Stimulated activated CD8-positive, alpha-beta memory T cell treated with anti-CD3 and anti-CD28 coated beads, Interleukin-4, amount 100 ng/mL, for 24 hours (primary cell): ENCODE measurements around the gene POLD1.
"Not testable (repeated sequence)": the region's sequence is repeated elsewhere in the genome, so short reads cannot be mapped to it uniquely, and the experiment has no call there.

Experiments
- DNase-seq: peaks from one replicate; pipeline ENCODE4 v3.0.0-alpha.2; 2020; ENCODE audit warnings: low read depth

Gene POLD1

DNA sequence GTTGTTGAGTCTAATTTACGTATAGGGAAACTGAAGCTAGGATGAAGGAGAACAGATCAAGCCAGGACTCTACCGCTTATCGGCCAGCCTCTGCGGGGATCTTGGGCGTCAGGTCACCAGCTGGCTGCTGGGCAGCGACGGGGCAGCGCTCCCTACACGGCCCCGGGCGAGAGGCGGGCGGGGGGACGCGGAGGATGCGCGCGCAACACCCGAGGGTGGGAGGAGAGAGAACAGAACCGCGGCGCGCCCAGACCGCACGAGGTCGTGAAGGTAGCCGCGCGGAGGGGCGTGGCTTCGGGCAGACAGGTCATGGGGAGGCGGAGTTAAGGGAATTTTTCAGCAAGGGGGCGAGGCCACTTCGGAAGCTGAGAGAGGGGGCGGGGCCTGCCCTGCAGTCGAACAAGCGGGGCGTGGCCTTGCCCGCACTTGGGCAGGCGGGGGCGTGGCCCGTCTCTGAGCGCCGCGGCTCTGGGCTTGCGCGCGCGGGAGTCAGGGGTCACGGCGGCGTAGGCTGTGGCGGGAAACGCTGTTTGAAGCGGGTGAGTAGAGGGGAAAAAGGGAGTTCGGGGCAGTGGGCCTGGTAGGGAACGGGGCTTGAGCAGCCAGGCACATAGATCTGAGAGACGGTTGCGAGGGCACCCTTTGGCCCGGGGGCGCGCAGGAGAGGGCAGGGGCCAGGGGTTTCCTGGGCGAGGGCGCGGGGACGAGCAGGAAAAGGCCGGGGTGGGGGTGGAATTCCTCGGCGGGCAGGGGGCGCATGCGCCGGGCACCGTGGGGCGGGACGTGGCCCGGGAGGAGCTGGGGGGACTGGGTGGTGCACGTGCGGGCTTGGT lies at the start of gene POLD1:
TSS of gene POLD1 (plus strand) at position 496 of the 833 bp plus-strand sequence. CDS start 14,505 bp downstream, outside the sequence.
- DNase-seq: peak; percentile 97

DNA sequence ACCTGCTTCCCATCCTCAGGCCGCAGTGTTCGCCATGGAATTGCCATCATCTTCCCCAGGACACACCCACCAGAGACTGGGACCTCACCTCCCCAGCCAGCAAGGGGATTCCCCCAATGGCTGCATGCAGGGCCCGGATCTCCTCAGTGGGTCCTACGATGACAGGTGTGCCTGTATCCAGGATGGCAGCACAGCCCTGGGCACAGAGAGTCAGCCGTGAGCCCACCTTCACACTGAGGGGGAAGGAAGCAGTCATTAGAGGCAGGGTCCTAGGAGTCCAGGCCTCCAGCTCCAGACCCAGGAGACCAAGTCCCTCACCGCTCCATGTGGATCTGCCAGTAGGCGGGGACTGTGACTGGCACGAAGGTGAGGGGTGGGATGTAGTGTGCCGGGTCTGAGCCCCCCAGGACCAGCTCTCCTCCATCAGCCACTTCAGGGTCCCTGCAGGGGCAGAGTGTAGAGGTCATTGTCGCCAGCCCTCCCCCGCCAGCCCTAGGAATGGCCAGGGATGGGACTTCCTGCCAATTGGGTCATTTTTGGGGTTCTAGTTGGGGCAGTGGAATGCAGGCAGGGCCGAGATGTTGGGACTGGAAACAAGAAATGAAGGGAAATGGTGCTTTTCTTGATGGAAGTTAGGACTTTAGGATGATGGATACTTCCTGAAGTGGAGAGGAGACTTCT lies 49.3 kb upstream of the POLD1 start:
- DNase-seq: no peak

DNA sequence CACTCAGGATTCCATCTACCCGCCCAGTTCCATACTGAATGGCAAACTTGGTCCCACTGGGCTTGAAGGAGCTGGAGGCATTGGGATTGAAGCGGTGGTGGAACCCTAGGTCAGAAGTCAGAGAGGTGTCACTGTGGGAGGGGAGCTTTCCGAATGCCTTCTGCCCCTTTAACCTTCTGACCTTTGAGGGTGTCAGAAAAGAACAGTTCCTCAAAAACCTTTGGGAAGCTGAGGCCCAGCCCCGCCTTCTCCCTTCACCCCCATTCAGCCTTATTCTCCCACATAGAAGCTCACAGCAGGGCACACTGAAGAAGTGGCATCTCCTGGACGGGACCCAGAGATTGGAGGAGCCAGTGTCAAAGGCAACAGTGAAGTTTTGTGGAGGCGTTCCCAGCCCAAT lies 47.1 kb upstream of the POLD1 start:
- DNase-seq: not testable (repeated sequence)

DNA sequence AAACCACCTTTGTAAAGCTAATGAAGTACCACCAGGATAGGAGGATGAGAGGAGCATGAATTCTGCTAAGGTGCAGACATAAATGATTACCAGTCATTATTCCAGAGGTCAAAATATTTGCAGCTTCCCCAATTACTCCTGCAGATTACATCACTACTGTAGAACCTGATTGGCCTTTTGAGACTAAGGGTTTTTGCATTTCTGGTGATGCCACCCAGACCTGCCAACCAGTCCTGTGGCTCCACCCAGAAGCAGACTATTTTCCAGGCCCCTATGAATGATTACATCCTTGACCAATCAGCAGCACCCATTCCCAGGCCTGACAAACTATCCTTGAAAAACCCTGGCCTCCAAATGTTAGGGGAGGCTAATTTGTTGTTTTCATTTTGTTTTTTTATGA lies 43.8 kb upstream of the POLD1 start:
- no peak for DNase-seq

DNA sequence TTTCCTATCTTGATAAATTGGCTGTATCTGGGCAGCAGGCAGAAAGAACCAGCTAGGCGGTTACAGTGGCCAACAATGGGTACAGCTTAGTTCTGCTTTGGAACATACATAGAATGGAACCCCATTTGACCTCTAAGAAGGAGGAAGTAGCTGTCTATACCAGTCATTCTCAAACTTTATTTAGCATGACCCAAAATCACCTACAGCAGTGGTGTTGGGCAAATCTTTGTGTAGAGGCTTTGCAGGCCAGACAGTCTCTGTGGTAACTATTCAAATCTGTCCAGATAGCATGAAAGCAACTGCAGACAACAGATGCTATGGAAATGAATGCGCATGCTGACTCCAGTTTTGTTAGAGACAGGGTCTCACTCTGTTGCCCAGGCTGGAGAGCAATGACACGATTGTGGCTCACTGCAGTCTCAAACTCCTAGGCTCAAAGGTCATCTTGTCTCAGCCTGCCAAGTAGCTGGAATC lies 43.0 kb upstream of the POLD1 start:
- no peak for DNase-seq

DNA sequence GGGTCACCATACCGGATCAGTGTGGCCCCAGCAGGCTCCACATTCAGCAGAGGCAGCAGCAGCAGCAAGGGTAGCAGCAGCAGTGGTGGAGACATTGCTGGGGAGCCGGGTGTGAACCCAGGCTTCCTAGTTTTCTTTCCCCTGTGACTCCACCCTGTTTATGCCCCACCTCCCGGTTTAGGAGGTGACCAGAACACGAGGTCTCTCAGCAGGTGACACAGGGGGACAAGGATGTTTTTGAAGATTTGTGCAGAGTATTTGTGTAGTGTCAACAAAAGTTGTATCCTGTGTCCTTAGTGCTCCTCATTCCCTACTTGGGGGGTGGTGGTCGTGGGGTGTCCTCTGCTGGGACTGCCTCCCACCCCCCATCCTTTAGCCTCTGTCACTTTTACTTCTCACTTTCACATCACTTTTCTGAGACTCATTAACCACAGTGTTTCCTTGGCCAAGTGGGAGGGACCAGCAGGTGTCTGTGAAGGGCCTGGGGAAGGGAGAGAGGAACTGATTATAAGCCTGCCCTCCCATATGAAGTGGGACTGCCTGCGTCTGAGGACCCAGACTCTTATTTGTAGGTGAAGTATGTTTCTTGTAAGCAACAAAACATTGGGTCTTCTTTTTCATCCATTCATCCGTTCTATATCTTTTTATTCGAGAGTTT lies 39.4 kb upstream of the POLD1 start:
- DNase-seq: no peak

DNA sequence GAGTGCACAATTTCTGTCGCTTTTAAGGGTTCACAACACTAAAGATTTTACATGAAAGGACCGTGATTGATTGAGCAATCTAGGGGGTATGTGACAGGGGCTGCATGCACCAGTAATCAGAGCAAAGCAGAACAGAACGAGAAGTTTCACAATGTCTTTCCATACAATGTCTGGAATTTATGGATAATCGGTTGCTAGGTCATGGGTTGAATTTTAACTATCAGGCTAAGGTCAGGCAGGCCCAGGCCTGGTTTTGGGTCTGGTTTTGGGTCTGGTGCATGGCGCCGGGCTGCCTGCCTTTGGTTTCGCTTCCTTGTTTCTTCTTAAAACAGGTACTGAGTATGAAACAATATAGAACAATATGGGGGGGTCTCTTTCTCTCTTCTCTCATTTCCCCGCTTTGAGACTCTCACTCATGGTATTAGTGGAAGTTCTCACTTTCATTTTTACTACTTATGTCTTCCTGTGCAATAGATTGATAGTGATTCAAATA lies 37.0 kb upstream of the POLD1 start:
- DNase-seq: not testable (repeated sequence)

DNA sequence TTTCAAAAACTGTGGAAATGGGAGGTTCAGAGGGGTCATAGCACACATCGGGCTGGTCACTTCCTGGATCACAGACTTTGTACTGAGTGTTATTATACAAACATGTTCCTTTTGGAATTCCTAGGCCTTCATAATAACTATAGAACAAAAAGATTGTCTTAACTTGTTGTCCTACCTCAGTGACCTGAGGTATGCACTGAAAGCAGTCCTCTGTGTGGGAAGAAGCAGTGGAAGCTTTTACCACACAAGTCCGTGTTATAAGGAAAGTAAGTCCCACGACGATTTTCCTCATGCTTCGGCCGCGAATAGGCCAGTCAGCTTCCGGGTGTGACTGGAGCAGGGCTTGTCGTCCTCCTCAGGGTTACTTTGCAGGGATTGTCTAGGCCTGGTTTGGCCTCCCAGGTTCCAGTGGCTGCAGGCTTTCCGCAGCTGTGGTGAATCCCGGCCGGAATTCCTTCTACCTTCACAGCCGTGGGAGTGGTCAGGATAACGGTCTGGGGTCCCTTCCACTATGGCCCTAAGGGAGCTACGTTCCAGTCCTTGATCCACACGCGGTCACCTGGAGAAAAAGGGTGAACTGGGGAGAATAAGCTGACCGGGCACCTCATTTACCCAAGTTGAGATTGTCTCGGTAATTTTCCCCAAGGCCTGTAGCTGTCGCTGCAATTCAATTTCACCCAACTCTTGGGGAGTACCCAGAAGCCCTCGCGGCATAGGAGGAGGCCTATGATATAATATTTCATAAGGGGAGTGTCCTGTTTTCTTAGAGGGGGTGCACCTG lies 34.7 kb upstream of the POLD1 start:
- no peak for DNase-seq

DNA sequence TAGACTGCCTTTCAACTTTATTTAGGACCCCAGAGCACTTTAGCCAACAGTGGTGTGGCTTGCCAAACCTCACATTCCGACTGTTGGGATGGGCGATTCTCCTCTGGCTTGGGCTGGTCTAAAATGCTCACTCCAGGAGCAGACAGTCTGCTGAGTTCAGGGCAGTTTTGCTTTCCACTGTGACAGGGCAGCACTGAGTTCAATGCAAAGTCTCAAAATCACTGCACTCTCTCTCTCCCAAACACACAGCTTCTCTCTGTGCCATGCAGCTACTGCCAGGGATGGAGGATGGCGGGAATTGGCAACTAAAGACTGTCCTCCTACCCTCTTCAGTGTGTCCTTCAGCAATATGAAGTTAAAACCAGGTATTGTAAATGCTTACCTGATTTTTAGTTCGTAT lies 31.9 kb upstream of the POLD1 start:
- DNase-seq: no peak

DNA sequence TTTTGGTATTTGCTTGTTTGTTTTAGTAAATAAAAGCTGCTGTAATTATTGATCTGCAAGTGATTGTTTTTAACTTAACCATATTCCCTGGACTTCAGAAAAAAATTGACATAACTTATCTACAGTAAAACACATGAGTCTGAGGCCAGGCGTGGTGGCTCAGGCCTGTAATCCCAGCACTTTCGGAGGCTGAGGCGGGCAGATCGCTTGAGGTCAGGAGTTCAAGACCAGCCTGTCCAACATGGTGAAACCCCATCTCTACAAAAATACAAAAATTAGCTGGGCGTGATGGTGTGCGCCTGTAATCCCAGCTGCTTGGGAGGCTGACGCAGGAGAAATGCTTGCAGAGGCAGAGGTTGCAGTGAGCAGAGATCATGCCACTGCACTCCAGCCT lies 30.7 kb upstream of the POLD1 start:
- DNase-seq: not testable (repeated sequence)

DNA sequence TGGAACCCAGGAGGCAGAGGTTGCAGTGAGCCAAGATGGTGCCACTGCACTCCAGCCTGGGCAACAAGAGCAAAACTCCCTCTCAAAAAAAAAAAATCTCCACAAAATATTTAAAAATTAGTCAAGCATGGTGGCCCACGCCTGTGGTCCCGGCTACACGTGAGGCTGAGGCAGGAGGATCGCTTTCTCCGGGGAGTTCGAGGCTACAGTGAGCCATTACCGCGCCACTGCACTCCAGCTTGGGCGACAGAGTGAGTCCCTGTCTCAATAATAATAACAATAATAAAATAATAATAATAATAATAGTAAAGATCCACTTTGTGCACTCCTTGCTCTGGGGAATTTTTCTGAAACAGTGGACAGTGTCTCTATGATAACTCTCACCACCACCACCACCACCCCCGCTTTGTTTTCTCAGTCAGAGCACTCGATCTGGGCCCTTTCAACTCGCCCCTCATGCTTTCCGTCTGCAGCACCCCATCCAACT lies 27.4 kb upstream of the POLD1 start:
- DNase-seq: no peak

DNA sequence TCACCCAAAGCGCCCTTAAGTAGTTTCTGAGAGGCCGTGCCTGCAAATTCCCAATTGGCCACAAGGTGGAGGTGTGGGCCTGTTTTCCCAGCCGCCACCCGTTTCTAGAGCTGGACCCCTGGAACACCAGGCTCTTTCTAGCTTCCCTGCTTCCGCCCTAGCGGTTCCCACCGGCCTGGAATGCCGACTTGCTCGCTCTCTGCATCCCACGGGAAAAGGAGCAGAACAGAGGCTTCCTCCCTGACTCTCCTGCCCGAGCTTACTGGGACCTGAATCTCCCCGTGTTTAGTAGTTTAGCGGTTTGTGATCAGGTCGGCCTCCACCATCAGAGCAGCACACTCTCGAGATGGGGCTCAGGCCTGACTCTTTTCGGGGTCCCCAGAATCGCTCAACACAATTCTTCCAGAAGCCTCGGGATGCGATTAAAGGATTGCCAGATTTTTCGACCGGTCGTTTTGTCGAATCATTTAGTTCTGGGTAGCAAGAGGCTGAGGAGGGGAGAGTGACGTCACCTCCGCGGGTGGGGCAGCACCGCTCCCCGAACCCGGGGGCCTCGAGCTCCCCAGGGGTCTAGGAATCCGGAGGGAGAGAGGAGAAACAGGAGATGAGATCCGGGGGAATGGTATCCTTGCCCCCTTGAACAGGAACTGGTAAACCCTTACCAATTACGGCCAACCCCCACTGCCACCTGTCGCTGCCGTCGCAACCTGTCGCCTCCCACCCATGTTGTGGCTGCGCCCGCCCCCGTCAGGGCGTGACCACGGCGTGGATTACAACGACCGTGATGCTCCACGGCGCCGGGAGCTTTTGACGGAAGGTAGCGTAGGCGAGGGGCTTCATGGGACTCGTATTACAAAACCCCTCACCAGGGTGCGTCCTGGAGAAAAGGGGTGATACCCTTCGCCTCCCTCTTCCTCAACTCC lies 26.7 kb upstream of the POLD1 start:
- peak; percentile 84 for DNase-seq

DNA sequence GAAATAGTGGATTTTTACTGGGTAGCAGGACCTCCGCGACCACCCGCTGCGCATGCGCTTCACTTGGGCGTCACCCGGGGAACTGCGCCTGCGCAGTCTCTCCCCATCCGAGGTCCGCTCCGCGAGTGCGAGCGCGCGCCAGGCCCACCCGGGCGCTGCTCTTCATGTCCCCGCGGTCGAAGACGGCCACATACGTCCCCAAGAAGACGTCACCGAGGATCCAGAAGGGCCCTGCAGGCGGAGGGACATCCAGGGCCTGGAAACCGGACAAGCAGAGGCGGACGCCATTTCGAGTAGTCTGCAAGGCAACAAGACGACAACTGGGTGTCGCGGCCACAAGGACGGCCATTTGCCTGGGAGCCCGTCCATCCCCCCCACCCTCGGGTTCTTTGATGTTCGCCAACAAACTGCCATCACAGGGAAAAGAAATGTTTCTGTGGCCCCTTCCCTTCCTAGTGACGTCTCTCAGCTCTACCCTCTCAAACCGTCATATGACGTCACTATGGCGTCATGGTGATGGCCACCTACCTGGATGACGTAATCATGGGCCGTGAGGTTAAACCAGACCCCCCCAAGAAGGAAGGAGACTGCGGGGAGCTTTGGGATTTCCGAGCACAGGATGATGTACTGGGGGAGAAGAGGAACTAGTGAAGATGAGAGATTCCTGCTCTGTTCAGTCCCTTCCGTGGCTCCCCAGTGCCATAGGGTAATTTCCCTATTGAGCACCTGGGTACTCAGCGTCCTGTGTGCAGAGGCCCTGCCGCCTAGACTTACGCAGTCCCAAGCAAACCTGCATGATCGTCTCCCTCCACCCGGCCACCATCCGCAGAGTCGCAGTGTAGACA lies 25.4 kb upstream of the POLD1 start:
- peak; percentile 62 for DNase-seq

DNA sequence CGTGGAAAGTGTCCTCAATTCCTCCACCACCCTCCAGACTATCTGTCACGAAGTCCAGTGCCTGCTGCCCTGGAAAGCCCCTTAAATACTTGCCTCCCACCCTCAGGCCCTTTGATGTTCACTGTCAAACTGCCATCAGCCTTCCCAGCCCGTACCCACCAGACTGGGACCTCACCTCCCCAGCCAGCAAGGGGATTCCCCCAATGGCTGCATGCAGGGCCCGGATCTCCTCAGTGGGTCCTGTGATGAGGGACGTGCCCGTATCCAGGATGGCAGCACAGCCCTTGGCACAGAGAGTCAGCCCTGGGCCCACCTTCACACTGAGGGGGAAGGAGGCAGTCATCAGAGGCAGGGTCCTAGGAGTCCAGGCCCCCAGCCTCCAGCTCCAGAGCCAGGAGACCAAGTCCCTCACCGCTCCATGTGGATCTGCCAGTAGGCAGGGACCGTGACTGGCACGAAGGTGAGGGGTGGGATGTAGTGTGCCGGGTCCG lies 24.8 kb upstream of the POLD1 start:
- DNase-seq: no peak

DNA sequence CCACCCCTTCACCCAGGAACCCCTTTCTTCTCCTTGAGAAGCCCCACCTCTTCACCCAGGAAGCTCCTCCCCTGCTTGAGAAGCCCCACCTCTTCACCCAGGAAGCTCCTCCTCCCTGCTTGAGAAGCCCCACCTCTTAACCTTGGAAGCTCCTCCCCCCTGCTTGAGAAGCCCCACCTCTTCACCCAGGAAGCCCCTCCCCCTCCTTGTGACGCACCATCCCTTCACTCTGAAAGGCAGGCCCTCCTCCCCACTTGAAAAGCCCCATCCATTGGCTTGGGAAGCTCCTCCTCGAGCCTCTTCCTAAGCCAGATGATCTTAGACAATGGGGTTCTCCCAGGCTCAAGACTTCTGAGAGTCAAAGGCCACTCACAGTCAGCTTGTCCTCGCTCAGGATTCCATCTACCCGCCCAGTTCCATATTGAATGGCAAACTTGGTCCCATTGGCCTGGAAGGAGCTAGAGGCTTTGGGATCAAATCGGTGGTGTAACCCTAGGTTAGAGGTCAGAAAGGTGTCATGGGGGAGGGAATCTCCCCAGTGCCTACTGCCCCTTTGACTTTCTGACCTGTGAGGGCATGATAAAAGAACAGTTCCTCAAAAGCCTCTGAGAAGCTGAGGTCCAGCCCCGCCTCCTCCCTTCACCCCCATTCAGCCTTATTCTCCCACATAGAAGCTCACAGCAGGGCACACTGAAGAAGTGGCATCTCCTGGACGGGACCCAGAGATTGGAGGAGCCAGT lies 22.7 kb upstream of the POLD1 start:
- DNase-seq: no peak

DNA sequence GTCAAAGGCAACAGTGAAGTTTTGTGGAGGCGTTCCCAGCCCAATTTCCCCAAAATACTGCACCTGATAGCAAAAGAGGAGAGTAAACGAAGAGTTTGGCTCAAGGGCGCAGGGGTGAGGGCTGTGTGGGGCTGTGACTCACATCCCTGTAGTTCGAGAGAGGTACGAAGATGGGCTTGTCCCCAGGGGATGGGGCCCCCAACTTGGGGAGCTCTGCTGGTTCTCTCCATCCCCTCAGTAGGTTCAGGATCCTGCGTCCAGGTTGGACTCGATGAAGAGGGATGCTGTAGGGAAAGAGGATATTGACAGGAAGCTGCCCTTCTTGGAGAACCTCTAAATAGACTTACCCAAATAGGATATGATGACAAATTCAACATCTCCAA lies 22.1 kb upstream of the POLD1 start:
- DNase-seq: no peak

DNA sequence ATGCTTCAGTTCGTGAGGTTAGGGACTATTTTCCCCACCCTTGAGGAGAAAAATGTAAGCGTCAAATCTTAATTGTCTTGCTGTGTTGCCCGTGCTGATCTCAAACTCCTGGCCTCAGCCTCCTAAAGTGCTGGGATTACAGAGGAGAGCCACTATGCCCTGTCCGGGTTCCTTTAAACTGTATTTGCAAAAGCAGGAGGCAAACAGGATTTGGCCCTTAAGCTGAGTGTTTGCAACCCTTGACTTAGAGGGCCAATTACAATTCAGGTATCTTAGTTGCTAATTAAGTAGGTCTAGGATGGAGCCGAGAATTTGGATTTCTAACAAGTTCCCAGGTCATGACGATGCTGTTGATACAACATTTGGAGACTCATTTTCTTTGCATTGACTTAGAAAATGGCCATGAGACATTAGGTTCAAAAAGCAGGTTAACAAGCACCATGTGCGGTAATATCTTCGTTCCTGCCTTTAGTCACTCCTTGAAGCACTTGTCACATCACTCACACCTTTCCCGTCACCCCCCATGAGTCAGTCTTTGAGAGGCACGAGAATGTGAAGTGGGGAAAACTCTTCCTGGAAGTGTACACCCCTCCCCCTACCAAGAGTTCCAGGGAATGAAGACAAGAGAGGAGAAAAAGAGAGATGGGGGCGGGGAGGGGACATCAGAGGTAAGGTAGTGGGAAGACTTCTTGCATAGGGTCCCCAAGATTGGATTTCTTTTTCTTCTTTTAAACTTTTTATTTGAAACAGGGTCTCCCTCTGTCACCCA lies 21.3 kb upstream of the POLD1 start:
- no peak for DNase-seq
